HepG2 (cell line): ENCODE measurements around the gene DNM3. TPM values are rescaled to one million over a fixed set of nuclear protein-coding genes. Genes with fewer than 3 reads are reported as not detected.

Source experiments
- ATAC-seq: fragments of 200-7000 bp; cut with Tn5 transposase; 3 replicates; pipeline ENCODE4 v1.9.1; 2020; ENCODE audit warnings: mild to moderate bottlenecking, moderate library complexity
- BruUV-seq: library from RNA; stranded (reverse); fragments of 400-500 nt; replicated peaks from 2 replicates; lab custom pipeline; 2021; lab: Mats Ljungman, UMichigan
- CTCF ChIA-PET: fragments of 300-600 bp; formaldehyde crosslinking; extraction: SDS; loops from one replicate; lab custom pipeline; 2021; ENCODE audit warnings: low total read pairs, inconsistent platforms, low intra/inter-chr PET ratio; lab: Yijun Ruan, JAX
- POLR2A ChIA-PET: fragments of 350-600 bp; sonication (Branson Sonifier 250); formaldehyde crosslinking; loops from one replicate; lab custom pipeline; 2020; ENCODE audit warnings: antibody characterized with exemption, inconsistent platforms; lab: Yijun Ruan, JAX
- DNase-seq: peaks from one replicate; pipeline ENCODE4 v3.0.0-alpha.2; 2015; ENCODE audit warnings: low spot score
- FAIRE-seq: peaks from 3 replicates; lab custom pipeline; 2011; peaks lifted over from hg19 to GRCh38; lab: Jason Lieb, UNC
- H2AFZ ChIP-seq: one replicate; pipeline ENCODE4 v1.6.1; 2011; ENCODE audit warnings: low read length, inconsistent platforms
- H3K27ac ChIP-seq: fragments of 300-600 bp; 3 replicates; pipeline ENCODE4 v1.8.0; 2011; ENCODE audit warnings: mixed run types, mild to moderate bottlenecking, mixed read lengths, low read length, inconsistent platforms; ENCODE audit not compliant: insufficient read depth; ENCODE audit errors: extremely low read length
- H3K27me3 ChIP-seq, 2 experiments: fragments of 200-600 bp in 1 of 2; 2 replicates in 1 of 2; 3 replicates in 1 of 2; pipeline versions ENCODE4 v1.6.0 to v1.8.0; 2011; ENCODE audit warnings: low read length in 2 of 2, mild to moderate bottlenecking in 2 of 2, moderate library complexity in 2 of 2, inconsistent platforms in 1 of 2; ENCODE audit not compliant: insufficient read depth in 2 of 2, control insufficient read depth in 1 of 2
- H3K36me3 ChIP-seq, 2 experiments: fragments of 200-600 bp in 1 of 2; replicated peaks in 1 of 2; 2 replicates in 1 of 2; 3 replicates in 1 of 2; pipeline versions ENCODE4 v1.5.1 to v1.8.0; 2011; ENCODE audit warnings: low read length in 2 of 2, inconsistent platforms in 1 of 2; ENCODE audit not compliant: insufficient read depth in 2 of 2, control insufficient read depth in 1 of 2
- H3K4me1 ChIP-seq: 2 replicates; pipeline ENCODE4 v1.5.1; 2012; ENCODE audit warnings: low read length, inconsistent platforms; ENCODE audit not compliant: insufficient read depth
- H3K4me2 ChIP-seq: 2 replicates; pipeline ENCODE4 v1.6.0; 2011; ENCODE audit warnings: low read depth, low read length, inconsistent platforms
- H3K4me3 ChIP-seq, 3 experiments: fragments of 200-600 bp in 1 of 3; sonication (generic), shearing (Covaris generic) in 1 of 3; replicated peaks in 1 of 3; 2 replicates each; pipeline ENCODE4 v1.5.1; 2011 to 2016; ENCODE audit warnings: low read length in 3 of 3, inconsistent platforms in 2 of 3, low read depth in 2 of 3, mild to moderate bottlenecking in 2 of 3, control low read depth in 1 of 3, mixed read lengths in 1 of 3; ENCODE audit not compliant: insufficient read depth in 1 of 3
- H3K79me2 ChIP-seq: one replicate; pipeline ENCODE4 v1.6.1; 2011; ENCODE audit warnings: low read length, inconsistent platforms; ENCODE audit not compliant: insufficient read depth
- H3K9ac ChIP-seq: 2 replicates; pipeline ENCODE4 v1.6.0; 2011; ENCODE audit warnings: mild to moderate bottlenecking, low read depth, low read length, inconsistent platforms; ENCODE audit not compliant: insufficient read depth
- H3K9me3 ChIP-seq: 2 replicates; pipeline ENCODE4 v1.5.1; 2012; ENCODE audit warnings: mild to moderate bottlenecking, low read length
- H4K20me1 ChIP-seq: 2 replicates; pipeline ENCODE4 v1.6.0; 2011; ENCODE audit warnings: inconsistent platforms, mild to moderate bottlenecking, low read length, moderate library complexity; ENCODE audit not compliant: insufficient read depth
- ATF1 ChIP-seq: IDR thresholded peaks from 2 replicates; pipeline ENCODE4 v1.6.1; 2016; ENCODE audit warnings: mild to moderate bottlenecking, control low read depth
- GFI1 ChIP-seq: sonication (generic); formaldehyde crosslinking; IDR thresholded peaks from 2 replicates; pipeline ENCODE4 v1.5.0; 2020; ENCODE audit warnings: missing genetic modification reagents, mild to moderate bottlenecking, borderline replicate concordance
- LCORL ChIP-seq, 2 experiments: fragments of 450-650 bp in 1 of 2; sonication (generic) in 1 of 2; formaldehyde crosslinking in 1 of 2; IDR thresholded peaks; 2 replicates each; pipeline versions ENCODE4 v1.5.0 to v1.6.1; 2017 to 2020; ENCODE audit warnings: antibody characterized with exemption in 1 of 2, missing genetic modification reagents in 1 of 2
- MEIS1 ChIP-seq: sonication (generic); formaldehyde crosslinking; IDR thresholded peaks from 2 replicates; pipeline ENCODE4 v1.9.0; 2021; ENCODE audit warnings: mild to moderate bottlenecking, missing genetic modification reagents, moderate library complexity, borderline replicate concordance
- SMAD3 ChIP-seq: sonication (generic); formaldehyde crosslinking; IDR thresholded peaks from 2 replicates; pipeline ENCODE4 v1.4.0; 2020; ENCODE audit warnings: missing genetic modification reagents
- ZNF251 ChIP-seq: sonication (generic); formaldehyde crosslinking; IDR thresholded peaks from 2 replicates; pipeline ENCODE4 v1.9.0; 2021; ENCODE audit warnings: mild to moderate bottlenecking, missing genetic modification reagents
- ZNF260 ChIP-seq: sonication (generic); formaldehyde crosslinking; IDR thresholded peaks from 2 replicates; pipeline ENCODE4 v1.4.0; 2020; ENCODE audit warnings: missing genetic modification reagents, low read depth, mild to moderate bottlenecking, borderline replicate concordance
- ZNF292 ChIP-seq: sonication (generic); formaldehyde crosslinking; IDR thresholded peaks from 2 replicates; pipeline ENCODE4 v1.8.1; 2022; ENCODE audit warnings: mild to moderate bottlenecking, low read depth, missing genetic modification reagents, borderline replicate concordance
- ZNF331 ChIP-seq: sonication (generic); formaldehyde crosslinking; IDR thresholded peaks from 2 replicates; pipeline ENCODE4 v1.4.0; 2020; ENCODE audit warnings: missing genetic modification reagents
- ZSCAN31 ChIP-seq: sonication (generic); formaldehyde crosslinking; IDR thresholded peaks from 2 replicates; pipeline ENCODE4 v1.5.0; 2020; ENCODE audit warnings: low read depth, mild to moderate bottlenecking, missing genetic modification reagents
- WGBS: methylation state at CpG from one replicate; pipeline ENCODE4 v1.1.6; 2017; ENCODE audit warnings: low lambda C conversion rate; 5-methylcytosine and 5-hydroxymethylcytosine counted together
- in situ Hi-C: cut with HindIII; loops from 2 replicates; pipeline ENCODE4 v1.10.0; 2017; ENCODE audit warnings: low pct_unique_long_range_greater_than_20kb; ENCODE audit not compliant: extremely low pct_ligation_motif_present
- intact Hi-C: fragments of 100-400 bp; cut with micrococcal nuclease; formaldehyde crosslinking; loops from one replicate; pipeline ENCODE4 v1.10.0; 2022; ENCODE audit not compliant: unreplicated experiment
- polyA plus RNA-seq, 8 experiments: library from polyadenylated mRNA; depleted of rRNA in 3 of 8; stranded (reverse) in 7 of 8; unstranded in 1 of 8; fragments of >200 nt; fragmentation: Illumina TruSeq in 4 of 8; extraction: Trizol in 4 of 8; gene quantifications; 2 replicates each; pipeline versions ENCODE4 v1.2.1 to v1.2.3, GENCODE V29; 2011 to 2016; ENCODE audit warnings: low read depth in 4 of 8, missing spikeins in 1 of 8, mixed read lengths in 1 of 8; ENCODE audit not compliant: insufficient read depth in 1 of 8
- total RNA-seq, 5 experiments: library from RNA; depleted of rRNA; stranded (reverse); fragments of >200 nt; fragmentation: Illumina TruSeq; extraction: Trizol; gene quantifications; 2 replicates each; pipeline ENCODE4 v1.2.3, GENCODE V29; 2016; ENCODE audit warnings: low read depth in 1 of 5
- TF ChIP-seq, protein P1 (sequence below): sonication (generic); formaldehyde crosslinking; IDR thresholded peaks from 2 replicates; pipeline ENCODE4 v1.8.0; 2022; ENCODE audit warnings: mild to moderate bottlenecking, missing genetic modification reagents, moderate library complexity
- TF ChIP-seq, protein P2 (sequence below): sonication (generic); formaldehyde crosslinking; IDR thresholded peaks from 2 replicates; pipeline ENCODE4 v1.5.0; 2020; ENCODE audit warnings: missing genetic modification reagents, mild to moderate bottlenecking, borderline replicate concordance
- TF ChIP-seq, protein P3 (sequence below): sonication (generic); formaldehyde crosslinking; IDR thresholded peaks from 2 replicates; pipeline ENCODE4 v1.5.1; 2020; ENCODE audit warnings: missing genetic modification reagents, mild to moderate bottlenecking, borderline replicate concordance
- TF ChIP-seq, protein P4 (sequence below): sonication (generic); formaldehyde crosslinking; conservative IDR thresholded peaks from 2 replicates; pipeline ENCODE4 v1.8.0; 2022; ENCODE audit warnings: low read depth, missing genetic modification reagents
- TF ChIP-seq, protein P5 (sequence below), 2 experiments: sonication (generic) in 1 of 2; formaldehyde crosslinking in 1 of 2; IDR thresholded peaks; 2 replicates each; pipeline versions ENCODE4 v1.5.1 to v1.6.1; 2011 to 2020; ENCODE audit warnings: borderline replicate concordance in 1 of 2, low read depth in 1 of 2, low read length in 1 of 2, mild to moderate bottlenecking in 1 of 2, missing genetic modification reagents in 1 of 2, moderate library complexity in 1 of 2

DNM3 gene
- total and polyA plus RNA-seq, 2 of the 13 experiments (the other 11 are each of a cell fraction or from before 2014, with no cell fraction given) = 0.05 TPM; not detected in 1

DNA sequence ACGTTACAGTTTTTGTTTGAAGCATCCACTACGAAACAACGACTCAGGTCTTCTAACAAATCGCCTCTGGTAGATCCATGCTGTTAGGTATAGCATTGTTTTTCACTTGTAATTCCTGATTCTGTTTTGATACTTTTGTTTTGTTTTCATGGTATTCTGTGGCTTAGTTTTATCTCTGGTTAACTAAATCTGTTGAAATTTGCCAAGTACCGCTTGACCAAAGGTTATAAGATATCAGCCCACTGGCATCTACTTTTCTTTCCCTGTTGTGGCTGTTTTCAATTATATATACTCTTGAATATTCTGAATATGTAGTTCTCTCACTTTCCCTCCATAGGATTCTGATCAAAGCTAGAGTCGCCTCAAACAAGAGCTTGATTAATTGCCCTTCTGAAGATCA, 304.4 kb downstream of the DNM3 start:
- Histone ChIP-seq H3K27me3 (no peaks in the 10 kb centered on the region), H4K20me1 (no peaks in the 10 kb centered on the region), H3K4me3 (no peak overlapping the region), H3K27ac (no peak overlapping the region), H3K4me2 (no peak overlapping the region), H3K4me1 (no peaks in the 10 kb centered on the region), H3K79me2 (no peaks in the 10 kb centered on the region), H3K9me3 (no peaks in the 10 kb centered on the region), H3K36me3 (no peaks in the 10 kb centered on the region), H3K9ac (no peak overlapping the region), H2AFZ (no peak overlapping the region)
- intact Hi-C loops (no loop called here), in situ Hi-C loops (no loop called here)
- TF ChIP-seq ZNF292 (CRISPR knock-in tag) (no peak), LCORL (IDR thresholded peaks at IDR 0.05) (no peak), LCORL (CRISPR knock-in tag; IDR thresholded peaks at IDR 0.05) (no peak), ATF1 (CRISPR knock-in tag) (no peak), MEIS1 (CRISPR knock-in tag) (no peak), ZNF260 (CRISPR knock-in tag) (no peak), GFI1 (no peak), ZNF331 (no peak), SMAD3 (CRISPR knock-in tag) (no peak), ZNF251 (CRISPR knock-in tag) (no peak), ZSCAN31 (CRISPR knock-in tag) (no peak)
- TF ChIP-seq, protein P1, sequence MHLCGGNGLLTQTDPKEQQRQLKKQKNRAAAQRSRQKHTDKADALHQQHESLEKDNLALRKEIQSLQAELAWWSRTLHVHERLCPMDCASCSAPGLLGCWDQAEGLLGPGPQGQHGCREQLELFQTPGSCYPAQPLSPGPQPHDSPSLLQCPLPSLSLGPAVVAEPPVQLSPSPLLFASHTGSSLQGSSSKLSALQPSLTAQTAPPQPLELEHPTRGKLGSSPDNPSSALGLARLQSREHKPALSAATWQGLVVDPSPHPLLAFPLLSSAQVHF (CRISPR knock-in tag) = no peak
- TF ChIP-seq, protein P2, sequence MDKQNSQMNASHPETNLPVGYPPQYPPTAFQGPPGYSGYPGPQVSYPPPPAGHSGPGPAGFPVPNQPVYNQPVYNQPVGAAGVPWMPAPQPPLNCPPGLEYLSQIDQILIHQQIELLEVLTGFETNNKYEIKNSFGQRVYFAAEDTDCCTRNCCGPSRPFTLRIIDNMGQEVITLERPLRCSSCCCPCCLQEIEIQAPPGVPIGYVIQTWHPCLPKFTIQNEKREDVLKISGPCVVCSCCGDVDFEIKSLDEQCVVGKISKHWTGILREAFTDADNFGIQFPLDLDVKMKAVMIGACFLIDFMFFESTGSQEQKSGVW (CRISPR knock-in tag) = no peak
- TF ChIP-seq, protein P3, sequence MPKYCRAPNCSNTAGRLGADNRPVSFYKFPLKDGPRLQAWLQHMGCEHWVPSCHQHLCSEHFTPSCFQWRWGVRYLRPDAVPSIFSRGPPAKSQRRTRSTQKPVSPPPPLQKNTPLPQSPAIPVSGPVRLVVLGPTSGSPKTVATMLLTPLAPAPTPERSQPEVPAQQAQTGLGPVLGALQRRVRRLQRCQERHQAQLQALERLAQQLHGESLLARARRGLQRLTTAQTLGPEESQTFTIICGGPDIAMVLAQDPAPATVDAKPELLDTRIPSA = no peak
- TF ChIP-seq, protein P4, sequence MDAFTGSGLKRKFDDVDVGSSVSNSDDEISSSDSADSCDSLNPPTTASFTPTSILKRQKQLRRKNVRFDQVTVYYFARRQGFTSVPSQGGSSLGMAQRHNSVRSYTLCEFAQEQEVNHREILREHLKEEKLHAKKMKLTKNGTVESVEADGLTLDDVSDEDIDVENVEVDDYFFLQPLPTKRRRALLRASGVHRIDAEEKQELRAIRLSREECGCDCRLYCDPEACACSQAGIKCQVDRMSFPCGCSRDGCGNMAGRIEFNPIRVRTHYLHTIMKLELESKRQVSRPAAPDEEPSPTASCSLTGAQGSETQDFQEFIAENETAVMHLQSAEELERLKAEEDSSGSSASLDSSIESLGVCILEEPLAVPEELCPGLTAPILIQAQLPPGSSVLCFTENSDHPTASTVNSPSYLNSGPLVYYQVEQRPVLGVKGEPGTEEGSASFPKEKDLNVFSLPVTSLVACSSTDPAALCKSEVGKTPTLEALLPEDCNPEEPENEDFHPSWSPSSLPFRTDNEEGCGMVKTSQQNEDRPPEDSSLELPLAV (CRISPR knock-in tag) = no peak
- TF ChIP-seq, protein P5, sequence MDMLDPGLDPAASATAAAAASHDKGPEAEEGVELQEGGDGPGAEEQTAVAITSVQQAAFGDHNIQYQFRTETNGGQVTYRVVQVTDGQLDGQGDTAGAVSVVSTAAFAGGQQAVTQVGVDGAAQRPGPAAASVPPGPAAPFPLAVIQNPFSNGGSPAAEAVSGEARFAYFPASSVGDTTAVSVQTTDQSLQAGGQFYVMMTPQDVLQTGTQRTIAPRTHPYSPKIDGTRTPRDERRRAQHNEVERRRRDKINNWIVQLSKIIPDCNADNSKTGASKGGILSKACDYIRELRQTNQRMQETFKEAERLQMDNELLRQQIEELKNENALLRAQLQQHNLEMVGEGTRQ (IDR thresholded peaks at IDR 0.05; ENCODE audit: low read depth, low read length) = no peak
- TF ChIP-seq, protein P5 (CRISPR knock-in tag; IDR thresholded peaks at IDR 0.05; ENCODE audit: borderline replicate concordance) = no peak
- BruUV-seq = no TSS peak
- ATAC-seq = no peak
- FAIRE-seq = no peak
- DNase-seq = no peak
- WGBS = 38% methylated on average over 6 of the region's 6 CpGs
- ChIA-PET POLR2A (no interaction called here), CTCF (no interaction called here)
